ENCODE measurements around the gene LYPD1.

Gene LYPD1

DNA sequence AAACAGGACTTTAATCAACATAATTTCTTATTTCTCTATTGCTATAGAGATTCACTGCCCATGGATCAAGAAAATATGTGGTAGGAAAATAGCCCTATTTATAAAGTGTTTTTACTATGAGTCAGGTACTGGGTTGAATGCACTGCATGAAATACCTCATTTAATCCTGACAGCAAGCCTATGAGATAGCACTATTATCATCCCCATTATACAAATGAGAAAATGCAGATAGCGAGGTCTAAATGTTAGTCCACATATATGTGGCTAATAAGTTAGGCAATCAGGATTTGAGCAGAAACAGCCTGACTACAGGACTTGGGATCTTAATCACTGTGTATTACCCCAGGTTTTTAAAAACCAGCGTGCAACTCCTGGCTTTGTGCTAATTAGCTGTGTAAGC is 8.5 kb upstream of the LYPD1 start:
- TF ChIP-seq TAF1 (IDR thresholded peaks at IDR 0.05; ENCODE audit: borderline replicate concordance, insufficient read depth, low read length) = no peak
- no peak for TF ChIP-seq SIN3A (IDR thresholded peaks at IDR 0.05; ENCODE audit: borderline replicate concordance, insufficient read depth, low read length)
- TF ChIP-seq FOXP2 (optimal IDR thresholded peaks at IDR 0.05; ENCODE audit: borderline replicate concordance, extremely low read depth, extremely low read length, insufficient read depth) = no peak
- no peak for TF ChIP-seq POLR2AphosphoS5 (IDR thresholded peaks at IDR 0.05; ENCODE audit: low read depth, low read length)
- TF ChIP-seq, protein P1, sequence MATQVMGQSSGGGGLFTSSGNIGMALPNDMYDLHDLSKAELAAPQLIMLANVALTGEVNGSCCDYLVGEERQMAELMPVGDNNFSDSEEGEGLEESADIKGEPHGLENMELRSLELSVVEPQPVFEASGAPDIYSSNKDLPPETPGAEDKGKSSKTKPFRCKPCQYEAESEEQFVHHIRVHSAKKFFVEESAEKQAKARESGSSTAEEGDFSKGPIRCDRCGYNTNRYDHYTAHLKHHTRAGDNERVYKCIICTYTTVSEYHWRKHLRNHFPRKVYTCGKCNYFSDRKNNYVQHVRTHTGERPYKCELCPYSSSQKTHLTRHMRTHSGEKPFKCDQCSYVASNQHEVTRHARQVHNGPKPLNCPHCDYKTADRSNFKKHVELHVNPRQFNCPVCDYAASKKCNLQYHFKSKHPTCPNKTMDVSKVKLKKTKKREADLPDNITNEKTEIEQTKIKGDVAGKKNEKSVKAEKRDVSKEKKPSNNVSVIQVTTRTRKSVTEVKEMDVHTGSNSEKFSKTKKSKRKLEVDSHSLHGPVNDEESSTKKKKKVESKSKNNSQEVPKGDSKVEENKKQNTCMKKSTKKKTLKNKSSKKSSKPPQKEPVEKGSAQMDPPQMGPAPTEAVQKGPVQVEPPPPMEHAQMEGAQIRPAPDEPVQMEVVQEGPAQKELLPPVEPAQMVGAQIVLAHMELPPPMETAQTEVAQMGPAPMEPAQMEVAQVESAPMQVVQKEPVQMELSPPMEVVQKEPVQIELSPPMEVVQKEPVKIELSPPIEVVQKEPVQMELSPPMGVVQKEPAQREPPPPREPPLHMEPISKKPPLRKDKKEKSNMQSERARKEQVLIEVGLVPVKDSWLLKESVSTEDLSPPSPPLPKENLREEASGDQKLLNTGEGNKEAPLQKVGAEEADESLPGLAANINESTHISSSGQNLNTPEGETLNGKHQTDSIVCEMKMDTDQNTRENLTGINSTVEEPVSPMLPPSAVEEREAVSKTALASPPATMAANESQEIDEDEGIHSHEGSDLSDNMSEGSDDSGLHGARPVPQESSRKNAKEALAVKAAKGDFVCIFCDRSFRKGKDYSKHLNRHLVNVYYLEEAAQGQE (IDR thresholded peaks at IDR 0.05; ENCODE audit: insufficient read depth in 1 of 2, low read depth in 2 of 2, low read length in 2 of 2) = no peak

DNA sequence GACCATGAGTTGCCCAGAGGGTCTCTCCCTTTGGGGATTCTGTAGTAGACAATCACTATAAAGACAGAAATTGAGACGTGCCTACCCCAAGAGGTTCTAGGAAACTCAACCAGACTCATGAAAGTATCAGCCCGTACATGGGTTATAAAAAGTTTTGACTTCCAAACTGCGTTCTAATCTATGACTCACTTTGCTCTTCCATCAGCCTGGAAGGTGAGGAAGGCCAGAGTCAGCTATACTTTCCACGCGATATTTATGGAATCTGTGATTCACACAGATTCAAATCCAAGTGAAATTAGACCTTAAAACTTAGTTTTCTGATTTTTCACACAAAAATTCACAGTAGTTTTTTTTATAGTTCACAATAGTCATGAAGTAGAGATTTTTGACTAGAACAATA is 7.7 kb upstream of the LYPD1 start:
- no peak for TF ChIP-seq POLR2AphosphoS5 (IDR thresholded peaks at IDR 0.05; ENCODE audit: low read depth, low read length)
- no peak for TF ChIP-seq FOXP2 (optimal IDR thresholded peaks at IDR 0.05; ENCODE audit: borderline replicate concordance, extremely low read depth, extremely low read length, insufficient read depth)
- TF ChIP-seq SIN3A (IDR thresholded peaks at IDR 0.05; ENCODE audit: borderline replicate concordance, insufficient read depth, low read length) = no peak
- TF ChIP-seq, protein P1 (IDR thresholded peaks at IDR 0.05; ENCODE audit: insufficient read depth in 1 of 2, low read depth in 2 of 2, low read length in 2 of 2) = no peak
- TF ChIP-seq TAF1 (IDR thresholded peaks at IDR 0.05; ENCODE audit: borderline replicate concordance, insufficient read depth, low read length) = no peak

DNA sequence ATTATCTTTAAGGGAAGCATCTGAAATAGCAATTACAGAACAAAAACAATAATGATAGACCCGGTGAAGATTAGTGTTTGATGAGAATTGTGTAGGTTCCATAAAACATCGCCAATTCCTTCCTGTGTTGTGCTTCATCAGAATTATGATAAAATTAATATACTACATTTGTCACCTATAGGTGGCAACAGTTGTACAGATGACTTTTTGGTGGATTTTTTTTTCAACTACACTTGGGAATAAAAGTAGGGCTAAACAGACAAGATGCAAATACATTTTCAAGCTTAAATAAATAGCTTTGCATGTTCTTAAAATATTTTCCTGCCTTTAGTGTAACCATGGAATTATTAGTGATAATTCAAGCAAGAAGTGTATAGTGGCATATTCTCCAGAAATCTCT is 7.0 kb upstream of the LYPD1 start:
- no peak for TF ChIP-seq FOXP2 (optimal IDR thresholded peaks at IDR 0.05; ENCODE audit: borderline replicate concordance, extremely low read depth, extremely low read length, insufficient read depth)
- no peak for TF ChIP-seq POLR2AphosphoS5 (IDR thresholded peaks at IDR 0.05; ENCODE audit: low read depth, low read length)
- TF ChIP-seq, protein P1 (IDR thresholded peaks at IDR 0.05; ENCODE audit: insufficient read depth in 1 of 2, low read depth in 2 of 2, low read length in 2 of 2) = no peak
- TF ChIP-seq SIN3A (IDR thresholded peaks at IDR 0.05; ENCODE audit: borderline replicate concordance, insufficient read depth, low read length) = no peak

DNA sequence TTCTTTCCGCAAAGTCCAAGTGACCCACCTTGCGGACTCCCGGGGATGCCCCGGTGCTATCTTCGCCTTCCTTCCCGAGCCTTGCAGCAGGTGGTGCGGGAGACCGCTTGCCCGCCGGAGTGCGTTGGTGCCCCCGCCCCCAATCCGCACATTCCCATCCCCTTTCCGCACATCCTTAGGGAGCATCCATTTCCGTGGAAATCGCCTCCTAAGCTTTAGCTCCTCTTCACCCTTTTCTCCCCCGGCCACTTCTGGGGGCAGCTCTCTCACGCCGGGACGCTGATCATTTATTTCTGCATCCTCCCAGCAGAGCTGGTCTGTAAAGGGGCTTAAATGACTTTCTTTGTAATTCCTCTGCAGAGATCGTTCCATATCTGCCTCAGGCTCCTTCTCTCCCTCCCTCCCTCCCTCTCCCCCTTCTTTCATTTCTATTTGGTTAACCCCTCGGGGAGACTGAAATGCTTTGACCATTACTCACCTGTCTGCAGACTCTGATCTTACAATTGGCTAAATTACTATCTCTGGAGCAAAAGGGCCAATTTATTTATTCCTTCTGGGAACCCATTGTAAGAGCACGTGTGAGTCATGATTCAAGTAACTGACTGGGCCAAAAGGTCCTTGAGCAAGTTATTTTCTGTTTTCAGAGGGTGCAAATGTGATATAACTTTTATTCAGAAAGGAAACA is 1.3 kb upstream of the LYPD1 start:
- no peak for TF ChIP-seq TAF1 (IDR thresholded peaks at IDR 0.05; ENCODE audit: borderline replicate concordance, insufficient read depth, low read length)
- no peak for TF ChIP-seq FOXP2 (optimal IDR thresholded peaks at IDR 0.05; ENCODE audit: borderline replicate concordance, extremely low read depth, extremely low read length, insufficient read depth)
- no peak for TF ChIP-seq POLR2AphosphoS5 (IDR thresholded peaks at IDR 0.05; ENCODE audit: low read depth, low read length)
- TF ChIP-seq, protein P1 (IDR thresholded peaks at IDR 0.05; ENCODE audit: insufficient read depth in 1 of 2, low read depth in 2 of 2, low read length in 2 of 2) = no peak
- no peak for TF ChIP-seq SIN3A (IDR thresholded peaks at IDR 0.05; ENCODE audit: borderline replicate concordance, insufficient read depth, low read length)

All from PFSK-1 (cell line).